IMR-90 (cell line): ENCODE results near the gene C10orf90.

Experiments
- BHLHE40 ChIP-seq: fragments of 150-350 bp; IDR thresholded peaks from 2 replicates; pipeline ENCODE4 v1.6.1; 2016; ENCODE audit warnings: mild to moderate bottlenecking, low read depth, low read length
- CEBPB ChIP-seq: IDR thresholded peaks from 2 replicates; pipeline ENCODE4 v1.6.1; 2012; ENCODE audit warnings: low read depth, low read length, improper control_type of control experiment
- CHD1 ChIP-seq: IDR thresholded peaks from 2 replicates; pipeline ENCODE4 v1.6.1; 2012; ENCODE audit warnings: low read depth, low read length, improper control_type of control experiment
- CTCF ChIP-seq: conservative IDR thresholded peaks from 2 replicates; pipeline ENCODE4 v1.5.1; 2012; ENCODE audit warnings: mild to moderate bottlenecking, low read depth, low read length, improper control_type of control experiment
- ELK1 ChIP-seq: fragments of 150-350 bp; IDR thresholded peaks from 2 replicates; pipeline ENCODE4 v1.6.1; 2016; ENCODE audit warnings: low read depth, mild to moderate bottlenecking, low read length, moderate library complexity, borderline replicate concordance
- FOS ChIP-seq: fragments of 150-350 bp; IDR thresholded peaks from 2 replicates; pipeline ENCODE4 v1.6.1; 2016; ENCODE audit warnings: low read depth, low read length
- MAZ ChIP-seq: IDR thresholded peaks from 2 replicates; pipeline ENCODE4 v1.6.1; 2012; ENCODE audit warnings: low read depth, mild to moderate bottlenecking, low read length, improper control_type of control experiment, moderate library complexity, borderline replicate concordance
- MXI1 ChIP-seq: IDR thresholded peaks from 2 replicates; pipeline ENCODE4 v1.6.1; 2012; ENCODE audit warnings: low read depth, mild to moderate bottlenecking, low read length, moderate library complexity, borderline replicate concordance
- NFE2L2 ChIP-seq: fragments of 150-350 bp; IDR thresholded peaks from 2 replicates; pipeline ENCODE4 v1.6.1; 2016; ENCODE audit warnings: low read depth, mild to moderate bottlenecking, low read length
- POLR2A ChIP-seq: IDR thresholded peaks from 2 replicates; pipeline ENCODE4 v1.6.1; 2012; ENCODE audit warnings: mild to moderate bottlenecking, low read depth, low read length
- RCOR1 ChIP-seq: IDR thresholded peaks from 2 replicates; pipeline ENCODE4 v1.6.1; 2012; ENCODE audit warnings: mild to moderate bottlenecking, low read length, improper control_type of control experiment; ENCODE audit not compliant: insufficient replicate concordance
- RFX5 ChIP-seq: IDR thresholded peaks from 2 replicates; pipeline ENCODE4 v1.8.0; 2012; ENCODE audit warnings: low read depth, mild to moderate bottlenecking, low read length, moderate library complexity
- SMC3 ChIP-seq: fragments of 150-350 bp; IDR thresholded peaks from 2 replicates; pipeline ENCODE4 v1.6.1; 2016; ENCODE audit warnings: low read depth, mild to moderate bottlenecking, antibody characterized with exemption, low read length, moderate library complexity
- USF2 ChIP-seq: fragments of 150-350 bp; IDR thresholded peaks from 2 replicates; pipeline ENCODE4 v1.6.1; 2017; ENCODE audit warnings: mild to moderate bottlenecking, antibody characterized with exemption, low read length, low read depth

GRCh38 chr10:126634911-126635310 is 35.6 kb downstream of the C10orf90 start:
- TF ChIP-seq CTCF = no peak
- TF ChIP-seq POLR2A = no peak
- TF ChIP-seq RFX5 = no peak
- no peak for TF ChIP-seq USF2
- TF ChIP-seq RCOR1 = no peak
- no peak for TF ChIP-seq MXI1
- TF ChIP-seq ELK1 = no peak
- TF ChIP-seq NFE2L2 = no peak
- no peak for TF ChIP-seq CEBPB
- TF ChIP-seq MAZ = no peak
- TF ChIP-seq SMC3 = no peak
- no peak for TF ChIP-seq FOS
- TF ChIP-seq BHLHE40 = no peak
- TF ChIP-seq CHD1 = no peak
